Endothelial cell of umbilical vein (primary cell): Measurements from ENCODE around the gene ATXN1. TPM values are rescaled to one million over a fixed set of nuclear protein-coding genes. Genes with fewer than 3 reads are reported as not detected.

ENCODE experiments used
- BruUV-seq: library from RNA; stranded (reverse); fragments of 400-500 nt; replicated peaks from 2 replicates; lab custom pipeline; 2021; lab: Mats Ljungman, UMichigan
- CTCF ChIA-PET: fragments of 300-600, 350-600 bp; sonication (Branson Sonifier 250); formaldehyde crosslinking; loops from one replicate; lab custom pipeline; 2021; ENCODE audit warnings: antibody characterized with exemption, inconsistent platforms; lab: Charles Lee
- POLR2A ChIA-PET: fragments of 300-600, 350-600 bp; sonication (Branson Sonifier 250); formaldehyde crosslinking; loops from one replicate; lab custom pipeline; 2021; ENCODE audit warnings: antibody characterized with exemption, inconsistent platforms; lab: Charles Lee
- DNase-seq: peaks from one replicate; pipeline ENCODE4 v3.0.0-alpha.2; 2011; ENCODE audit warnings: low read depth, low spot score
- FAIRE-seq: peaks from 2 replicates; lab custom pipeline; 2011; peaks lifted over from hg19 to GRCh38; lab: Jason Lieb, UNC
- H2AFZ ChIP-seq: 2 replicates; pipeline ENCODE4 v1.6.0; 2012; ENCODE audit warnings: low read depth, low read length, control low read depth, inconsistent platforms
- H3K27ac ChIP-seq: 2 replicates; pipeline ENCODE4 v1.5.1; 2011; ENCODE audit warnings: low read depth, mild to moderate bottlenecking, control low read depth, low read length, moderate library complexity; ENCODE audit not compliant: insufficient read depth
- H3K27me3 ChIP-seq, 2 experiments: 2 replicates each; pipeline versions ENCODE4 v1.6.0 to v1.6.1; 2011; ENCODE audit warnings: low read length in 2 of 2, mixed read lengths in 1 of 2; ENCODE audit not compliant: control insufficient read depth in 2 of 2, insufficient read depth in 2 of 2
- H3K36me3 ChIP-seq, 2 experiments: 2 replicates in 1 of 2; 3 replicates in 1 of 2; pipeline ENCODE4 v1.5.1; 2011; ENCODE audit warnings: low read length in 2 of 2, mild to moderate bottlenecking in 1 of 2, moderate library complexity in 1 of 2; ENCODE audit not compliant: control insufficient read depth in 2 of 2, insufficient read depth in 2 of 2; ENCODE audit errors: extremely low read depth in 1 of 2
- H3K4me1 ChIP-seq: 3 replicates; pipeline ENCODE4 v1.5.1; 2011; ENCODE audit warnings: mild to moderate bottlenecking, low read length; ENCODE audit not compliant: control insufficient read depth, insufficient read depth; ENCODE audit errors: extremely low read depth
- H3K4me2 ChIP-seq: 2 replicates; pipeline ENCODE4 v1.6.1; 2011; ENCODE audit warnings: low read length, control low read depth, mixed read lengths; ENCODE audit not compliant: insufficient read depth
- H3K4me3 ChIP-seq, 3 experiments: fragments of 200-600 bp in 1 of 3; sonication (generic), shearing (Covaris generic) in 1 of 3; replicated peaks in 1 of 3; 2 replicates each; pipeline ENCODE4 v1.5.1; 2011 to 2016; ENCODE audit warnings: control low read depth in 3 of 3, low read length in 3 of 3, mild to moderate bottlenecking in 2 of 3, inconsistent platforms in 1 of 3, low read depth in 1 of 3, moderate library complexity in 1 of 3; ENCODE audit not compliant: insufficient read depth in 1 of 3
- H3K79me2 ChIP-seq: 2 replicates; pipeline ENCODE4 v1.6.0; 2012; ENCODE audit warnings: low read length, inconsistent platforms; ENCODE audit not compliant: control insufficient read depth, insufficient read depth
- H3K9ac ChIP-seq: replicated peaks from 2 replicates; pipeline ENCODE3; 2011; ENCODE audit warnings: low read length, control low read depth; ENCODE audit not compliant: insufficient read depth; ENCODE audit errors: extremely low read depth
- H3K9me1 ChIP-seq: replicated peaks from 3 replicates; pipeline ENCODE4 v1.6.0; 2011; ENCODE audit warnings: mild to moderate bottlenecking, low read length; ENCODE audit not compliant: control insufficient read depth, insufficient read depth; ENCODE audit errors: extremely low read depth
- H3K9me3 ChIP-seq: replicated peaks from 2 replicates; pipeline ENCODE4 v1.5.1; 2012; ENCODE audit warnings: low read length, inconsistent platforms; ENCODE audit not compliant: control insufficient read depth, insufficient read depth
- H4K20me1 ChIP-seq: replicated peaks from 2 replicates; pipeline ENCODE3; 2011; ENCODE audit warnings: mild to moderate bottlenecking, low read length; ENCODE audit not compliant: control insufficient read depth, insufficient read depth; ENCODE audit errors: extremely low read depth
- CTCF ChIP-seq, 2 donors: IDR thresholded peaks; 1 replicate in 1 of 2; 2 replicates in 1 of 2; pipeline ENCODE4 v1.5.1; 2011; ENCODE audit warnings: low read length in 2 of 2, mild to moderate bottlenecking in 2 of 2, moderate library complexity in 2 of 2, control low read depth in 1 of 2, inconsistent platforms in 1 of 2, low read depth in 1 of 2; ENCODE audit not compliant: insufficient read depth in 1 of 2; ENCODE audit errors: extremely low read depth in 1 of 2
- EZH2 ChIP-seq: IDR thresholded peaks from 2 replicates; pipeline ENCODE4 v1.6.1; 2012; ENCODE audit warnings: borderline replicate concordance, low read depth, mild to moderate bottlenecking, moderate library complexity, low read length, inconsistent platforms; ENCODE audit not compliant: severe bottlenecking
- FOS ChIP-seq: IDR thresholded peaks from 2 replicates; pipeline ENCODE4 v1.6.1; 2011; ENCODE audit warnings: mild to moderate bottlenecking, low read length, moderate library complexity, borderline replicate concordance; ENCODE audit not compliant: insufficient read depth
- GATA2 ChIP-seq: IDR thresholded peaks from 2 replicates; pipeline ENCODE4 v1.7.0; 2011; ENCODE audit warnings: low read depth, mild to moderate bottlenecking, moderate library complexity, mixed read lengths, low read length; ENCODE audit not compliant: insufficient read length, insufficient read depth
- JUN ChIP-seq: IDR thresholded peaks from 2 replicates; pipeline ENCODE4 v1.6.1; 2011; ENCODE audit warnings: borderline replicate concordance, low read depth; ENCODE audit not compliant: insufficient read length, insufficient read depth
- MAX ChIP-seq: IDR thresholded peaks from 2 replicates; pipeline ENCODE4 v1.6.1; 2011; ENCODE audit not compliant: insufficient read depth, insufficient read length
- MYC ChIP-seq: IDR thresholded peaks from one replicate; pipeline ENCODE4 v1.6.1; 2011; ENCODE audit warnings: mild to moderate bottlenecking, low read depth, low read length
- POLR2A ChIP-seq: IDR thresholded peaks from 2 replicates; pipeline ENCODE4 v1.6.1; 2012; ENCODE audit warnings: low read depth, mild to moderate bottlenecking, control low read depth, low read length
- POLR2AphosphoS5 ChIP-seq: IDR thresholded peaks from 2 replicates; pipeline ENCODE4 v1.6.1; 2012; ENCODE audit warnings: low read depth, mild to moderate bottlenecking, control low read depth, low read length, moderate library complexity; ENCODE audit not compliant: insufficient read depth
- dilution Hi-C: fragments of 300-500 bp; cut with MboI; formaldehyde crosslinking; loops from one replicate; pipeline ENCODE4 v1.15.0; 2019; ENCODE audit warnings: low sequenced_read_pairs; ENCODE audit not compliant: extremely low pct_ligation_motif_present
- intact Hi-C: fragments of 100-400 bp; cut with micrococcal nuclease; formaldehyde crosslinking; loops from one replicate; pipeline ENCODE4 v1.10.0; 2022
- polyA plus RNA-seq, 4 experiments: library from polyadenylated mRNA; depleted of rRNA in 3 of 4; stranded (reverse) in 3 of 4; unstranded in 1 of 4; fragments of >200 nt; gene quantifications; 2 replicates each; pipeline versions ENCODE4 v1.2.1 to v1.2.3, GENCODE V29; 2011 to 2012; ENCODE audit warnings: missing spikeins in 1 of 4
- total RNA-seq: library from RNA; stranded (reverse); gene quantifications from 2 replicates; pipeline ENCODE4 v1.2.3, GENCODE V29; 2021

ATXN1 gene
- total and polyA plus RNA-seq, 2 donors (not counting 3 experiments of a cell fraction or from before 2014, with no cell fraction given) = 16.4 to 33.0 TPM

- ChIA-PET POLR2A (no interaction called here), CTCF (interaction anchor here (1.8 kb wide), 1 partner anchor 41 kb away, joined by 5 read pairs; no protein-coding TSS in a partner anchor)
- Histone ChIP-seq H3K9me3 (no peaks in the 10 kb centered on the region), H3K4me3 (no peak overlapping the region), H4K20me1 (no peaks in the 10 kb centered on the region), H3K27ac (no peak overlapping the region), H3K36me3 (peaks cover 0 to 17% of the 10 kb centered on the region in 2 experiments), H3K27me3 (no peaks in the 10 kb centered on the region), H2AFZ (no peak overlapping the region), H3K79me2 (no peaks in the 10 kb centered on the region), H3K9ac (no peak overlapping the region), H3K4me2 (no peak overlapping the region), H3K4me1 (peaks cover 13% of the 10 kb centered on the region), H3K9me1 (no peaks in the 10 kb centered on the region)
- BruUV-seq = no TSS peak
- dilution Hi-C loops (no loop called here), intact Hi-C loops (no loop called here)
- DNase-seq = no peak
- no peak for FAIRE-seq
- no peak for TF ChIP-seq POLR2A
- no peak for TF ChIP-seq MYC
- no peak for TF ChIP-seq GATA2
- no peak for TF ChIP-seq FOS
- TF ChIP-seq JUN = no peak
- TF ChIP-seq CTCF (IDR thresholded peaks at IDR 0.05; ENCODE audit: extremely low read depth in 1 of 2, insufficient read depth in 1 of 2, low read depth in 1 of 2, low read length in 2 of 2) = no peak
- TF ChIP-seq MAX = no peak
- TF ChIP-seq POLR2AphosphoS5 = no peak
- no peak for TF ChIP-seq EZH2
These were observed 433.4 kb downstream of the ATXN1 start for GRCh38 chr6:16327777-16328325.
